Hypothalamus (tissue), 51 donors: ENCODE data around the gene SYS1.
"Not testable (repeated sequence)": the region's sequence is repeated elsewhere in the genome, so short reads cannot be mapped to it uniquely, and the experiment has no call there.

Source experiments
- DNase-seq, 51 donors: peaks; one replicate each; lab custom pipeline; 2025; lab: John Stamatoyannopoulos, UW

Gene SYS1

DNA sequence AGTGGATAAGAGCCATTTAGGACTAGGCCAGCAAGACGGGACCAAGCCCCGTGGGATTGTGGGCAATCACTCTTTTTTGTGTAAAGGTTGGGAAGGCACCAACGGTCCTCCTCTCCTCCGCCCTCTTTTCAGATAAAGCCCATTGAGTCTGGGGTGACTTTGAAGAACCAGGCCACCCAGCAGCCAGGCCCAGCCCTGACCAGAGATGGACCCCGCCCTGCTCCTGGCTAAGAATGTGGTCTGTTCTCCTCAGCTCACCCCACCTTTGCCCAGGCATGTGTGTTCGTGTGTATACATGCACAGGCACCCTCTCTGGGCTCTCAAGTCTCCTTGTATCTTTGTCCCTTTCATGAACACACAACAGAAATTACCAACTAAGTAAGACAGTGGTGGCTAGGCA, 23.9 kb upstream of the SYS1 start:
- DNase-seq: no peak

- no peak for DNase-seq
Observed at GRCh38 chr20:45339799-45340198, 23.2 kb upstream of the SYS1 start.

DNA sequence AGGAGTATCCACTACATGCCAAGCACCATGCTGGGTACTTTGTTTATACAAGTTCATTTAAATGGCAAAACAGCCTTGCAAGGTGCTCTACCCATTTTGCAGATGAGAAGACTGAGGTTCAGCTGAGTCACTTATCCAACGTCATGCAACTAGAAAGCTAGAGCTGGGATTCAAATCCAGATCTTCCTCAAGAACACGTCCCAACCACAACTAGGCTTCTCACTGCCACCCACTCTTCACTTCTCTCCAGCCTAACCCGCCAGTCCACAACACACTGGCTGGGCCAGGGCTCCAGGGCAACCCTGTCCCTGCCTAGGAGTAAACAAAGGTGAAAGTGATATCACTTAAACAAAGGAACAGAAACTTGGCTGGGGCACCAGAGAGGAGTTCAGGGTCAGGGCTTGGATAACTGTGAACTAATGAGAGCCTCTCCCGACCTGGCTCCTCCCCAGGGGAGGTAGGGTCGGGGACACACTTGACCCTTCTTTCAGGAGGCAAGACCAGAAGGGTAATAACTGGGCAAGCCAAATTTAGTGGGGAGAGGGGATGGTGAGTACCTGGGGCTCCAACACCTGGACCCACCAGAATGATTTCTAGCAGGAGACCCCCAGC, 22.6 kb upstream of the SYS1 start:
- DNase-seq: no peak

- DNase-seq: no peak
Observed at GRCh38 chr20:45340951-45341350, 22.0 kb upstream of the SYS1 start.

DNA sequence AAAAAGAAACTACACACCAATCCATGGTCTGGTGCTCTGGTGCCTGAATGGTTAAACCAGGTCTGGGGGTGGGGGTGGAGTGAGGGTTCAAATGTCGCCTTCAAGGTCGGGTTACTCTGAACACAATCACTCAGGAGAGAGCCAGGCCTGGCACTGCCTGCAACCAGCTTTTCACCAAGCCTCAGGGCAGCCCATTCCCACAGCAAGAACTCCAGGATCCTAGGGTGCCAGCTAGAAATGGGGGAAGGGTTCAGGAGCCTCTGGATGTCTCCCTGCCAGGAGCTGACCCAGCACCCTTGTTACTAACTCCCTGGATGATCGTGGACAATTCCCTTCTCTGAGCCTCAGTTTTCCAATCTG, 21.4 kb upstream of the SYS1 start:
- peak in 1 of 51 donors; percentile 56 for DNase-seq

DNA sequence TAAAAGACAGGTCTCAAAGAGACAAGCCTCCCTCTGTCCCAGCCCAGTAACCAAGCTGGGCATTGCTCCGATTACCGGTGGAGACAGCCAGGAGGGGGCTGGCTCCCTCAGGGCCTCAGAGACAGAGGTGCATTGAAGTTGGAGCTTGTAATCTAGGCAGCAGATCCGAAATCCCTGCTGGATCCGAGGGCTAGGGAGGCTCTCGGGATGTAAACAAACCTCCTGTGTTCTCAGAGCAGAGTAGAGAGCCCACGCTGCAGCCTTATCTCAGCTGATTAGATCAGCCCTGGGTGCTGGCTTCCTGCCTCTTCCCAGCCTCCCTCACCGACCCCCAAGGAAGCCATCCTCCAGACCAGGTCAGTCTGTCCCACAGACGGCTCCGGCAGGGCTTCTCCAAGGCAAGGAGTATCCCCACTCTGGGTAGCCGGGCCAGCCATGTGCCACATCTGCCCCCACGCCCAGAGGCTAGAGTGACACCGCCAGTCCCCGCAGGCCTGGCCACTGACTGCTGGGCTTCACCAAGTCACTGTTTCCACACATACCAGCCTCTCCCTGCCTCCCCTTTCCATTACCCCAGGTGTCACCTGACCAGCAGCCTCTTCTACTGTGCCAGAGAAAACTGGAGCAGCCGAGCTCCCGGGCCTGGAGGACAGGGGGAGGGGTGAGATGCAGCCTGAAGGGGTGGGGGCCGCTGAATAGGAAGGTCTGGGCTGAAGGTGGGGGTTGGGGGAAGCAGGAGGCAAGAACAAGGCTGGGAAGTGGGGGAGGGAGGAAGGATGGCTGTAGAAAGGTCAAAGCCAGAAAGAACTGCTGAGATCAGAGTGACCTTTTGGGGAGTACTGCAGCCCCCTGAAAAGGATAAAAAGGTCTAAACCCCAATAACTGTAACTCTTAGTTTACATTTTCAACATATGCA, 20.8 kb upstream of the SYS1 start:
- peak in 40 of 51 donors; percentile 16 to 77 (median 52) for DNase-seq

DNA sequence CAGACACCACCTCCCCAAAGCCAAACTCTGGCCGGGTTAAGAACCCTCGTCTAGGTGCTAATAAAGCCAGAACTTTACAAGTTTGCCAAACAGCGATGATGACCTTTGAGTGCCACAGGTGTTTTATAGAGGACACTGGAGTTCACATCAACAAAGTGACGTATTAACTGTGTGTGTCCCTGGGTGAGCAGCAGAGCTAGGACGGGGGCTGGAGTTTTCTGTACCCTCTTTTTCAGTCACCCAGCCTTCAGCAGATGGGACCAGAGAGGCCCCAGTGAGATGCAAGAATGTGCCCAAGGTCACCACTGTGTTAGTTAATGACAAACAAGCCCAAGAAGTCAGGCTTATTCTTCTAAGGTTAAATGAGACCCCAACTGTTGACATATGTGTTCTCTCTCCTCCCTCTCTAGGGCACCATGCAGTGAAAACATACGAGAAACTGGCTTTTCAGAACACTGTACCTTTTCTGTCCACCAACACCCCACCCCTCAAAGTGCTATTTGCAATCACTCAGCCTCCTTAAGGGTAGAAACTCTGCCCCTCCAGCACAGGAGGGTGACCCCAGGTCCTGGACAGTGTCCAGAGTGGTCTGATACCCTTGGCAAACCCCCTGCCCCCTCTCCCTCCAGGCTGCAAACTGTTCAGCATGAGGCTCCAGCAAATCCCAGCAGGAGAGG, 20.0 kb upstream of the SYS1 start:
- DNase-seq: no peak

GRCh38 chr20:45343532-45344167, 19.3 kb upstream of the SYS1 start:
- no peak for DNase-seq

GRCh38 chr20:45344168-45344860, 18.6 kb upstream of the SYS1 start:
- DNase-seq: peak in 32 of 51 donors; percentile 6 to 79 (median 50)

DNA sequence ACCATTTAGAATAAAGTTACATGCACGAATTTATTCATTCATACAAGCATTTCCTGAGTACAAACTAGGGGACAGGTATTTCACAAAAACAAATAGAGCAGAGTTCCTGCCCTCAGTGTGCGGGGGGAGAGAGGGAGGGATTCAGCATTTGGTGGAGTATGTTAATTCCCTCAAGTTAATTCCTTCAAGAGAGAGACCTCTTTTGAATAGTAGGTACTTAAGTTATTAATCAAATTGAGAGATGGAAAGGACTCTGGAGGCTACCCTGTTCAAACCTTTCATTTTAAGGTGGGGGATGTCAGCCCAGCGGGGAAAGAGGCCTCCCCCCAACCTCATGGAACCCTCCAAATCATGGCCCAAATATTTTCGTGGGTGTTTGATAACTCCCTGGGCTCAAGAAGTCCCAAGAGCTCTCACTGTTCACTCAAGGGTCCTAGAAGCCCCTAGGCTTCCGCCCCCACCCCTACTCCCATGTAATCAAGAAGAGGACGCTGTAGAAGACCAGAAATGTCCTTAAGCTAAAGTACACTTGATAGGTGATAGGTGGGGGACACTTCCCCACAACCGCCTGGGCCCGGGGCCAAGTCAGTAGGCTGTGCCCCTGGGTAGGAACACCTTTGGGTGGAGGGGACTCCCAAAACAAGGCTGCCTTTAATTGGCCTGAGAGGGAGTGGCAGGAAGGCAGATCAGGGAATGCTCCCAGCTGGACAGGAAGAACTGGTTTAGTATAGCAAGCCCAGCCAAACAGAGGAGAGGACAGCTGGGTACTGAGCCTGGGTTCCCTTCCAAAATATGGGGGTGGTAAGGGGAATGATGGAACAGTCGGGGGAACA, 17.6 kb upstream of the SYS1 start:
- peak in 1 of 51 donors; percentile 18 for DNase-seq

DNA sequence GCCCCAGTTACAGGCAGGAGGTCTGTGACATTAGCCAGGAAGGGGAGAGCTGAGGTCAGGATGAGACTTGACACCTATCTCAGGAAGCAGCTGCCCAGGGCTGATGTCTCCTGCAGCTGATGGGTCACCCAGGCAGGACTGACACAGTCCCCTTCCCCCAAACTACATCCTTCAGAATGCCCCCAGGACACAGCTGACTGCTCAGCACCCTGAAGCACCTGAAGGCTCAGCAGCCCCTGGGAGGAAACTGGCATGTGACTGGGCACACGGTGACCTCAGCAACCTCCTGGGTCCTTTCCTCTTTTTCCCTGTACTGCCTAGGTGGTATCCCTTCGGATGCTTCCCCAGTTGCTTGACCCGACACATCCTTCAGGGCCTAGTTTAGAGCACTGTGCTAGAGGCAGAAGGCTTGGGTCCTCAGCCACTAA, 16.7 kb upstream of the SYS1 start:
- no peak for DNase-seq

- no peak for DNase-seq
Observed at GRCh38 chr20:45346851-45347250, 16.1 kb upstream of the SYS1 start.

DNA sequence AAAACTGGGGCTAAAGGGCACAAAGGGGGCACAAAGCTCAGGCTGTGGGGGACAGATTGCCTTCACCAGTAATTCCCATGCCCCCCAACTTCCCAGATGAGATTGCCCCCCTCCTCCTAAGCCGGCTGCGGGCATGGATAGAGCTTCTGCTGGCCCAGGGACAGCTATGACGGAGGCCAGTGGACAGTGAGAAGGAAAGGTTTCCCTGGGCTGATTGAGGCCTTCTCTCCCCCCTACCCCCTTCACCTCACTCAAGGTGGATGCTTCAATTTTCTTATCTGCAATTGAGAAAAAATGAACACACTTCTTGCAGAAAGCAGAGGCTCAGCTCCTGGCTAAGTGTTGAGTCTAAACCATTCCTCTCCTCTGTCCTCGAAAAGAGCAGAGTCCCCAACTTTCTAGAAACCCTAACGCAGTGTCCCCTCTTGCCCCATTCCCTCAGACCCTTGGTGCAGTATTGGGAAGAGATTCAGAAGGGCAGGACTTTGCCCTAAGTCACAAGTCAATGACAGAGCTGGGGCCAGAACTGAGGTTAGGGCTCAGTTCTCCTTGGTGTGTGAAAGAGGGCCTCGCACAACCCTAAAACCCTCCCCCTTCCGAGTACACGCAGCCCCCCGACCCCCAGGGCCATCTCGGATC, 15.5 kb upstream of the SYS1 start:
- DNase-seq: no peak

GRCh38 chr20:45347936-45348778, 14.8 kb upstream of the SYS1 start, which contains the start of gene SDC4:
TSS of gene SDC4 (minus strand) at chr20:45348424. CDS start at chr20:45348384, 40 bp downstream.
- peak in 31 of 51 donors; percentile 10 to 72 (median 43) for DNase-seq

GRCh38 chr20:45350217-45350616, 12.7 kb upstream of the SYS1 start:
- no peak for DNase-seq

DNA sequence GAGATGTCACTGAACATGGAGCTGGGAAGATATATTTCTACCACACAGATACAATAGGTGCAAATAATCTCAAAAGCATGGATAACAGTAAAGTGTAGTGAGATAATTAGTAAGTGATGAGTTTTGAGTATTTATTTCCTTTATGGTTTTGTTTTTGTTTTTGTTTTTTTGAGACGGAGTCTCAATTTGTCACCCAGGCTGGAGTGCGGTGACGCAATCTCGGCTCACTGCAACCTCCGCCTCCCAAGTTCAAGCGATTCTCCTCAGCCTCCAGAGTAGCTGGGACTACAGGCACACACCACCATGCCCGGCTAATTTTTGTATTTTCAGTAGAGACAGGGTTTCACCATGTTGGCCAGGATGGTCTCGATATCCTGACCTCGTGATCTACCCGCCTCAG, 12.2 kb upstream of the SYS1 start:
- DNase-seq: not testable (repeated sequence)

- no peak for DNase-seq
Observed at GRCh38 chr20:45352729-45353128, 10.2 kb upstream of the SYS1 start.

GRCh38 chr20:45353746-45354145, 9.2 kb upstream of the SYS1 start:
- no peak for DNase-seq
